GM19193 (cell line): Measurements from ENCODE around the gene LYVE1.

Experiments used
- POLR2A ChIP-seq: IDR thresholded peaks from 4 replicates; pipeline ENCODE4 v1.6.1; 2011; ENCODE audit not compliant: insufficient read depth, insufficient read length; ENCODE audit errors: extremely low read depth

Gene LYVE1

DNA sequence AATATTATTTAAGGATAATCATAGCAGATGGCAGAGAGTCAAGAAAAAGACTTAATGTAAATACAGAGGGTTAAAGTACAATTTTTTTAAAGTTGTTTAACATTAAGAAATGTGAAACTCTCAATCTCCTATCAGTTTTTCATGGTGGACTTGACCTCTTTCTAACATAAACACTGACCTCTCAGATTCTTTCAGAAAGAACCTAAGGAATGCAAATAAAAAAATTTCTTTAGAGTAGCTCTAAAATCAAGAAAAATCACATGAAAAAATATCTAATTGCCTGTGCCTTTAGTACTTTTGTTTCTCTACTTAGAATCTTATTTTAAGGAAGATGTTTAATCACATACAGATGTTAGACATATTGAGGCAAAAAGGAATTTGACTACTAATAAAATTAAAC is 40.3 kb downstream of the LYVE1 start:
- no peak for TF ChIP-seq POLR2A

DNA sequence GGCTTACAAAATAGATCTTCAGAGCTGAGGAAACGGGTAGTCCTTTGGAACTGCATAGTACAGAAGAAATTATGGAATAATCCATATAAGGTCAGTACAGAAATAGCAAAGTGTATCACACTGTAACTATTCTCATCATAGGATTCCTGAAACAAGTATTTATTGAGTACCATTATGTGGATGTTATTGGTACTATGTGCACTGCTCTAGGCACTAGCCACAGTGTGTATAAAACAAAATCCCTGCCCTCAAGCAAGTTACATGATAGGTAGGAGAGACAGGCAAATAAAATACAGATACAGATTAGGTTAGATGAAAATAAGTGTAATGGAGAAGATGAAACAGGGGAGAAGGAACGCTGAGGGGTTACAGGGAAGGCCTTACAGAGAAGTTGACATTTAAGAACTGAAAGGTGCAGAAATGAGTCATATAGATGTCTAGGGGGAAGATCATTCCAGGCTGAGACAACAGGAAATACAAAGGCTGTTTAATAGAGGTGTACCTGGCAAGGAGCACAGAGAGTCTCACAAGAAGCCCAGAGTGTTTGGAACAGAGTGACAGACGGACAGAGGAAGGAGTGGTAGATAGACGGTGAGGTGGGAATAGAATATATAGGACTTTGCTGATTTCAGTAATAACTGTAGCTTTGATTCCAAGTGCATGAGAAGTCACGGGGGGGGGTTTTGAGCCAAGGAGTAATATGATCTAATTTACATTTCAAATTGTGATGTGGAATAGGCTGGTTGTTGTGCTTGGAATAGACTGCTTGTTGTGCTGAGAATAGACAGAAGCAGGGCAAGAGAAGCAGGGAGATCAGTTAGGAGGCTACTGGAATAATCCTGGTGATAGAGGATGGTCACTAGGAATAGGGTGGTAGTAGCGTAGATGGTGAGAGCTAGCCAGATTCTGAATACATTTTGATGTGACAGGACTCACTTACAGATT is 41.2 kb downstream of the LYVE1 start:
- TF ChIP-seq POLR2A = no peak

DNA sequence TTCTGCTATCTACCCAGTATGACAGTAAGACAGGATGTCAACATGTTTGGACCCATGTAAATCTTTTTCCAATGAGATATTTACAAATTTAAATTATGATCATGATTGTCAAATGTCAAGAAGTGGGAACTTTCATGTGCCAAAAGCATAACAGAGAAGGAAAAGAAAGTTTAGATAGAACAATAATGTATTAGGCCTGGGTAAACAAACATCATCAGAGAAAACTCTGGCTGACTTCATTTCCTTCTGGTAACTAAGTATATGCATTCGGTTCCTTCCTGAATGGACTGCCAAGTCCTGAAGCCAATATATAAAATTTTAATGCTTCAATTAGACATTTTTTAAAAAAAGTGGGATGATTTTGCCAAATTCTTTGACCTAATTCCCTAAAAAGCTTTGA is 44.0 kb downstream of the LYVE1 start:
- TF ChIP-seq POLR2A = no peak

DNA sequence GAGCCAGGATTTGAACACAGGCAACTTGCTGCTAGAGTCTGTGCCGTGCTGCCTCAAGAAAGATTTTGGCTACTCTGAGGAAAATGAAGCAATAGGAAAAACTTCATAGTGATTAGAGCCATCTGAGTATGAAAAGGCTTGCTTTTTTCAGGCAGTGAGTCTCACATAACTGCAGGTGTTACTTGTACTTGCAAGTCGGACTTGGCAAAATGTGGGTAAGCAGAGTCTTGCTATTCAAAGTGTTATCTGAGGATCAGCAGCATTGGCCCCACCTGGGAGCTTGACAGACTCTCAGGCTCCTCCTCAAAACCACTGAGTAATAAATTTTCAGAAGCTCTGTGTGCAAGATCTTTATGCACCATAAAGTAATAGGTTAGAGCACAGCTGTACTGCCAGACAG is 45.5 kb downstream of the LYVE1 start:
- no peak for TF ChIP-seq POLR2A

DNA sequence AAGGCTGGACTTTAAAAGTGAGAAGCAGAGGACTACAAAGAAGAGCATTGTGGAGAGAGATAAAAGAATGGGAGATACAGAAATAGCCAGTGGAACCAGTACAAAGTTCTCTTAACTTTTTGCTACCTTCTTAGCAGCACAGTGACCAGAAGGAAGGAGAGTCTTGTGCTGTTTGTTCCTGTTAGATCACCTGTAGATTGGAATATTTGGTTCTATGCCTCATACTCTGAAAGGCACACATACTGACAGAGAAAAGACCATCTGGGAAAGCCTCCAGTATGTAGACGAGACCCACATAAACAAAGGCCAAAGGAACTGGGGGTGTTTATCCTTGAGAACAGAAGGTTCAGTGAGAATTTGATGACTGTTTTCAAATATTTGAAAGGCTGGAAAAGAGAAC is 46.2 kb downstream of the LYVE1 start:
- no peak for TF ChIP-seq POLR2A

DNA sequence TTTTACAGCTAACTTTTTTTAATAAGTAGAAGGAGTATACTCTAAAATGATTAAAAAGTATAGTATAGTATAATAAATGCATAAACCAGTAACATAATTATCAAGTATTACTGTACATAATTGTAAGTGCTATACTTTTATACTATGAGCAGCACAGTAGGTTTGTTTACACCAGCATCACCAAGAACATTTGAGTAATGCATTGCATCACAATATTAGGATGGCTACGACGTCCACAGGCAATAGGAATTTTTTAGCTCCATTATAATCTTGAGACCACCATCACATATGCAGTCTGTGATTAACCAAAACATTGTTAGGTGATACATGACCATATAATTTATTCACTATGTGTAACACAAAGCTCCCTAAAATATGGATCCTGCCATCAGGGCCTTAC is 47.9 kb downstream of the LYVE1 start:
- TF ChIP-seq POLR2A = no peak

DNA sequence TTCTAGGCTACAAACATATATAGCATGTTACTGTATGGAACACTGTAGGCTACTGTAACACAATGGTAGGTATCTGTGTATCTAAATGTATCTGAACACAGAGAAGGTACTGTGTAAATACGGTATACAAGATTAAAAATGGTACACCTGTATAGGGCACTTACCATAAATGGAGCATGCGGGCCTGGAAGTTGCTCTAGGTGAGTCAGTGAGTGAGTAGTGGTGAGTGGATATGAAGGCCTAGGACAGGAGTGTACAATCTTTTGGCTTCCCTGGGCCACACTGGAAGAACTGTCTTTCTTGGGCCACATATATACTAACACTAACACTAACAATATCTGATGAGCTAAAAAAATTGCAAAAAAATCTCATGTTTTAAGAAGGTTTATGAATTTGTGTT is 48.8 kb downstream of the LYVE1 start:
- no peak for TF ChIP-seq POLR2A

DNA sequence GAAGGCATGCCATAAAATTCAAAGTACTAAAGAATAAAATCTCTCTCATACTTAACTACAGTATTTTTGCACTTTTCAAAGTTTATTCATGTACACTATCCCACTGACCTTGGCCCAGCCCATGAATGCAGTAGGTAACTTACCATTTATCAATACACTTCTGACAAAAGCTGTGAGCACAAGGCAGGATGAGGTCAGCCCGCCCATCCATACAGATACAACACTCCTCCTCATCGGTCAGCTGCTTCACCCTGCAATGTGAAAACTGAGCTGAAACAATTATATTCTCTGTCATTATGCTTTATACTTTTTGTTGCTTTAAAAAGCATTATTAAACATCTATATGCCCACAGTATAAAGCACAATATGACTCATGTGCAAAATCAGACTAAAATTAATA is 49.6 kb downstream of the LYVE1 start:
- TF ChIP-seq POLR2A = no peak

DNA sequence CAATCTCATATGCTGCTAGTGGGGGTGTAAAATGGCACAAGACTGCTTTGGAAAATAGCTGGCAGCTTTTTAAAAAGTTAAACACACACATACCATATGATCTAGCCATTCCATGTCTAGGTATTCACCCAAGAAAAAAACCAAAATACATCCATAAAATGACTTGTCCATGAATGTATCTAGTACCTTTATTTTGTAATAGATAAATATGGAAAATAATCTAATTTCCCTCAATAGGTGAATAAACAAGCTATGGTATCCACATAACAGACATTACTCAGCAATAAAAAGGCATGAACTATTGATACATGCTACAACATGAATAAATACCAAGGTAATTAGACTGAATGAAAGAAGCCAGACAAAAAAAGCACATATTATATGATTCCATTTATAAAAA is 50.3 kb downstream of the LYVE1 start:
- no peak for TF ChIP-seq POLR2A

DNA sequence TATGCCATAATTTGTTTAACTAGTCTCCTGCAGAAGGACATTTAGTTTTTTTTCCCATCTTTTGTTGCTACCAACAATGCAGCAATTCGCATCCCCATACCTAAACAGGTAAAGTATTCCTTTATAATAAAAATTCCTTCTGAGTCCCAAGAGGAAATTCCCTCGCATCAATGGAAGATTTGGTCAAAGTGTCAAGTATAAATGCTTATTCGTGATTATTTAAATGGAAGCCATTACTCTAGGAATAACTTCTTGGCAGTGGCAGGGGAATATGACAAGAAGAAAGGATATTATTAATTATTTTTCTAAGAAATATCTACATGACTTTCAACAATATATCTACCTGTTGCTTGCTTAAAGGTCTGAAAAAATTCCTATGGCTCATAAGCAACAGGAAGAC is 53.0 kb downstream of the LYVE1 start:
- TF ChIP-seq POLR2A = no peak

DNA sequence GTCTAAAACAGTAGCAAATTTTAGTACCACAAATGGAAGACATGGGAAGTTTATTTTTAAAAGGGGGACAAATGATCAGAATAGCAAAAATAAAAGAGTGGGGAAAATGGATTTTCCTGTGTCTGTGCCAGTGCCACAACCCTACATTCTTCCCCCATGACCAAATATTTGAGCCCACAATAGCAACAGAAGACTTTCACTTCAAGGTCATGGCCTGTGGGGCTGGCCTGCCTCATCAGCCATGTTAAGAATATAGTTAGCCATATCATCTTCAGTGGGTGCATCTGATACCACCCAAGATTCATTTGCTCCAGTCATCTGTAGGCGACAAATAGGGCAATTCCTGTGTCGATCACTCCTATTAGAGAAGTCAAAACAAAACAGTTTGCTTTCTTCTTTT is 53.8 kb downstream of the LYVE1 start:
- TF ChIP-seq POLR2A = no peak

DNA sequence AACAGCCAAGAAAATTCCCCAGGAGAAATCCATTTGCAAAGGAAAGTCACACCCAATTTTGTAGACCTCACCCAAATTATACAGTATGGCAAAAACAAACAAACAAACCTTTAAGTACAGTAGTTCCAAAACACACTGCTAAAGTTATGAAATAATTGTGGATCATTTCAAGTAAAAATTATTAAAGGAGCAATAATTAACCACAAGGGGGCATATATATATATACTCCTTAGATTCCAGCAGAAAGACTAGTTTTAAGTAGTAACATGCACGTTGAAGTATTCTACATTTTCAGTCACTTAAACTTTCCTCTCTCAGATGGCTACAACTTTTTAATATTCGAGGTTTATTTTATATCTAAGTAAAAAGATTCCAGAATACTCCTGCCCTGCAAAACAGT is 54.3 kb downstream of the LYVE1 start:
- no peak for TF ChIP-seq POLR2A

DNA sequence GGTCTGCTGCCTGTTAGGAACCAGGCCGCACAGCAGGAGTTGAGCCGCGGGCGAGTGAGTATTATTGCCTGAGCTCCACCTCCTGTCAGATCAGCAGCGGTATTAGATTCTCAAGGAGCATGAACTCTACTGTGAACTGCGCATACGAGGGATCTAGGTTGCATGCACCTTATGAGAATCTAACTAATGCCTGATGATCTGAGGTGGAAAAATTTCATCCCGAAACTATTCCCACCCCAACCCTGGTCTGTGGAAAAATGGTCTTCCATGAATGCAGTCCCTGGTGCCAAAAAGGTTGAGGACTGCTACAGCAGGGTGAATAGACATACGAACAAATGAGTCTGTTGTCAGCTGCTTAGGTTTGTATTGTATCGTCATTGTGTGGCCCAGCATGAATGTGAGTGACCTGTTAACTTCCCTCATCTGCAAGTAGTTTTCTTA is 57.3 kb downstream of the LYVE1 start:
- TF ChIP-seq POLR2A = no peak
